ENCODE results near the gene PHLDB3. TPM values are rescaled to one million over a fixed set of nuclear protein-coding genes. Genes with fewer than 3 reads are reported as not detected.
"Not testable (repeated sequence)": the region's sequence is repeated elsewhere in the genome, so short reads cannot be mapped to it uniquely, and the experiment has no call there.

The PHLDB3 gene
- total RNA-seq, 1 experiment from 2014 or later: 29.0 TPM

GRCh38 chr19:43524922-43525835, 20.6 kb upstream of the PHLDB3 start:
- POLR2A ChIA-PET (ENCODE audit: unreplicated experiment): interaction anchor here (0.6 kb wide), 1 partner anchor 59 kb away, joined by 12 read pairs; no protein-coding TSS in a partner anchor
- Histone ChIP-seq H3K9me2 (replicated peaks; ENCODE audit: low read length) (no peaks in the 10 kb centered on the region), H2AFZ (ENCODE audit: low read length) (no peak overlapping the region; the same call in 1 of the 2 replicates), H3K9ac (ENCODE audit: low read length) (peak overlapping the region; percentile 71; the same call in 1 of the 2 replicates), H3K4me1 (ENCODE audit: insufficient read depth, low read length) (peaks cover 12% of the 10 kb centered on the region; the same call in 1 of the 2 replicates), H3K4me3 (ENCODE audit: low read length) (peak overlapping the region; percentile 98), H4K20me1 (ENCODE audit: low read length) (no peaks in the 10 kb centered on the region), H3K27me3 (ENCODE audit: low read length) (no peaks in the 10 kb centered on the region), H3K79me2 (ENCODE audit: low read length) (peaks cover 29% of the 10 kb centered on the region), H3K27ac (ENCODE audit: low read length) (peak overlapping the region; percentile 18; the same call in 1 of the 2 replicates), H3F3A (ENCODE audit: low read length, unreplicated experiment) (no peaks in the 10 kb centered on the region), H3K36me3 (ENCODE audit: low read depth, low read length) (no peaks in the 10 kb centered on the region), H3K4me2 (ENCODE audit: low read length) (peak overlapping the region; percentile 88), H3K9me3 (ENCODE audit: low read length) (no peaks in the 10 kb centered on the region)
- BruUV-seq (replicated peaks): no TSS peak
- DNase-seq: peak; percentile 66
- CTCF ChIA-PET: no interaction called here
- ATAC-seq: peak; percentile 74
- no peak for TF ChIP-seq EZH2 (IDR thresholded peaks at IDR 0.05; ENCODE audit: low read length, unreplicated experiment)
- intact Hi-C loops (cut with micrococcal nuclease): no loop called here

- DNase-seq; H3K4me2 ChIP-seq (ENCODE audit: low read length); POLR2A ChIA-PET (ENCODE audit: unreplicated experiment); H3K4me3 ChIP-seq (ENCODE audit: low read length); H3K9ac ChIP-seq (ENCODE audit: low read length); CTCF ChIA-PET; H3K9me2 ChIP-seq (replicated peaks; ENCODE audit: low read length); H2AFZ ChIP-seq (ENCODE audit: low read length); intact Hi-C loops (cut with micrococcal nuclease); H3K36me3 ChIP-seq (ENCODE audit: low read depth, low read length); ATAC-seq; H3K27ac ChIP-seq (ENCODE audit: low read length); H3K27me3 ChIP-seq (ENCODE audit: low read length); H3K9me3 ChIP-seq (ENCODE audit: low read length); BruUV-seq (replicated peaks); H4K20me1 ChIP-seq (ENCODE audit: low read length); H3F3A ChIP-seq (ENCODE audit: low read length, unreplicated experiment): not testable (repeated sequence)
- peaks cover 11% of the 10 kb centered on the region; the same call in 1 of the 2 replicates for H3K4me1 ChIP-seq (ENCODE audit: insufficient read depth, low read length)
- peaks cover 29% of the 10 kb centered on the region for H3K79me2 ChIP-seq (ENCODE audit: low read length)
These were observed 19.1 kb upstream of the PHLDB3 start for GRCh38 chr19:43523696-43524095.

DNA sequence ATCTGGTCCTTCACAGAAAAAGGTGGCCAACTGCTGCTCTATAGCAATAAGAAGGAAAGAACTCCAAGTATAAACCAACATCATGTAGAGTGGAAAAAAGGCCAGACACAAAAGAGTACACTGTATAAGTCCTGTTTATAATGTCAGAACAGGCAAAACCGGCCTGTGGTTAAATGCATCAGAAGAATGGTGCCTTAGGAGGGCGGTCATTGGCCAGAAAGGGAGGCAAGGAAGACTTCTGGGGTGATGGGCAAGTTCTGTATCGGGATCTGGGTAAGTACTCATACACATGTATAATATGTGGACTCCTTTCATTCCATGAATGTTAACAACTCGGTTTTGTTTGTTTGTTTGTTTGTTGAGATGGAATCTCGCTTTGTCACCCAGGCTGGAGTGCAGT, 18.4 kb upstream of the PHLDB3 start:
- Histone ChIP-seq H3K36me3 (ENCODE audit: low read depth, low read length) (no peaks in the 10 kb centered on the region), H2AFZ (ENCODE audit: low read length) (no peak overlapping the region), H3K27me3 (ENCODE audit: low read length) (no peaks in the 10 kb centered on the region), H3F3A (ENCODE audit: low read length, unreplicated experiment) (no peaks in the 10 kb centered on the region), H3K4me2 (ENCODE audit: low read length) (no peak overlapping the region), H3K4me1 (ENCODE audit: insufficient read depth, low read length) (peaks cover 11% of the 10 kb centered on the region; the same call in 1 of the 2 replicates), H3K9me3 (ENCODE audit: low read length) (no peaks in the 10 kb centered on the region), H3K4me3 (ENCODE audit: low read length) (no peak overlapping the region), H3K9me2 (replicated peaks; ENCODE audit: low read length) (no peaks in the 10 kb centered on the region), H3K27ac (ENCODE audit: low read length) (no peak overlapping the region), H3K9ac (ENCODE audit: low read length) (no peak overlapping the region), H4K20me1 (ENCODE audit: low read length) (no peaks in the 10 kb centered on the region), H3K79me2 (ENCODE audit: low read length) (peaks cover 29% of the 10 kb centered on the region)
- POLR2A ChIA-PET (ENCODE audit: unreplicated experiment): no interaction called here
- DNase-seq (no peak), ATAC-seq (no peak)
- TF ChIP-seq EZH2phosphoT487 (IDR thresholded peaks at IDR 0.05; ENCODE audit: borderline replicate concordance, low read length): no peak
- TF ChIP-seq EZH2 (IDR thresholded peaks at IDR 0.05; ENCODE audit: low read length, unreplicated experiment): no peak
- TF ChIP-seq, protein P1, sequence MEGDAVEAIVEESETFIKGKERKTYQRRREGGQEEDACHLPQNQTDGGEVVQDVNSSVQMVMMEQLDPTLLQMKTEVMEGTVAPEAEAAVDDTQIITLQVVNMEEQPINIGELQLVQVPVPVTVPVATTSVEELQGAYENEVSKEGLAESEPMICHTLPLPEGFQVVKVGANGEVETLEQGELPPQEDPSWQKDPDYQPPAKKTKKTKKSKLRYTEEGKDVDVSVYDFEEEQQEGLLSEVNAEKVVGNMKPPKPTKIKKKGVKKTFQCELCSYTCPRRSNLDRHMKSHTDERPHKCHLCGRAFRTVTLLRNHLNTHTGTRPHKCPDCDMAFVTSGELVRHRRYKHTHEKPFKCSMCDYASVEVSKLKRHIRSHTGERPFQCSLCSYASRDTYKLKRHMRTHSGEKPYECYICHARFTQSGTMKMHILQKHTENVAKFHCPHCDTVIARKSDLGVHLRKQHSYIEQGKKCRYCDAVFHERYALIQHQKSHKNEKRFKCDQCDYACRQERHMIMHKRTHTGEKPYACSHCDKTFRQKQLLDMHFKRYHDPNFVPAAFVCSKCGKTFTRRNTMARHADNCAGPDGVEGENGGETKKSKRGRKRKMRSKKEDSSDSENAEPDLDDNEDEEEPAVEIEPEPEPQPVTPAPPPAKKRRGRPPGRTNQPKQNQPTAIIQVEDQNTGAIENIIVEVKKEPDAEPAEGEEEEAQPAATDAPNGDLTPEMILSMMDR (conservative IDR thresholded peaks at IDR 0.05; ENCODE audit: low read depth, low read length): no peak
- no TSS peak for BruUV-seq (replicated peaks)
- CTCF ChIA-PET: no interaction called here
- intact Hi-C loops (cut with micrococcal nuclease): no loop called here

Measured in PC-3 (cell line).